Germinal center (tissue), 1 donor: ENCODE measurements around the gene KCTD15.

ENCODE experiments used
- DNase-seq: peaks from one replicate; pipeline ENCODE4 v3.0.0; 2012; ENCODE audit warnings: mixed read lengths, low spot score

KCTD15 gene

GRCh38 chr19:33797802-33798671, 1.4 kb downstream of the KCTD15 start:
- DNase-seq = no peak

GRCh38 chr19:33798681-33799111, 2.0 kb downstream of the KCTD15 start:
- DNase-seq = no peak

GRCh38 chr19:33799476-33799875, 2.8 kb downstream of the KCTD15 start:
- DNase-seq = no peak

DNA sequence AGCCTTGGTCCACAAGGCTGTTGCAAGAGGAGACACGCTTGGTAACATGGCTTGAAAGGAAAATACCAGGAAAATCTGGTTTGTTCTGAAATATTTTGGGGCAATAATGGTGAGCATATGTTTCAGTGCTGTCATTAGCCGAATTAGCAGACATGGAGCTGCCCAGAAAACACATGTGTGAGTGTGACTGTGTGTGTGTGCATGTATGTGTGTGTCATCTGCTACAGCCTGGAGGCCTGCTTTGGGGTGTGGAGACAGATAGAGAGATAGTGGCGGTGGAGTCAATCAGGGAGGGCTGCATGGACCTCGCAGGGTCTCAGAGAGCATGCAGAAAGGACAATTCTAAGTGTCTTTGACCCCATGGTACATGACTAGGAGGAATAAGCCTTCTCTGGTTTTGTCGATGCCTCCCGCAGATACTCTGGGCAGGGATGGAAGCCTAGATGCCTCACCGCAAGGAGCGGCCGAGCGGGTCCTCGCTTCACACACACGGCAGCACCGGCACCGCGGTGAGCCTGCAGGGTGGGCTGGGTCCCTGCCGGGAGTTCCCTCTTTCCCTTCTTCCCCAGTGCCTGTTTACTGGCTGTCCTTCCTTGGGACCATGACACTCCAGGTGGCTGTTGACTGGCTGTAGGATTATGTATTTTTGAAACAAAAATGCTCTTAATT, 3.5 kb downstream of the KCTD15 start:
- no peak for DNase-seq

- no peak for DNase-seq
Observed at GRCh38 chr19:33801411-33801810, 4.7 kb downstream of the KCTD15 start.

DNA sequence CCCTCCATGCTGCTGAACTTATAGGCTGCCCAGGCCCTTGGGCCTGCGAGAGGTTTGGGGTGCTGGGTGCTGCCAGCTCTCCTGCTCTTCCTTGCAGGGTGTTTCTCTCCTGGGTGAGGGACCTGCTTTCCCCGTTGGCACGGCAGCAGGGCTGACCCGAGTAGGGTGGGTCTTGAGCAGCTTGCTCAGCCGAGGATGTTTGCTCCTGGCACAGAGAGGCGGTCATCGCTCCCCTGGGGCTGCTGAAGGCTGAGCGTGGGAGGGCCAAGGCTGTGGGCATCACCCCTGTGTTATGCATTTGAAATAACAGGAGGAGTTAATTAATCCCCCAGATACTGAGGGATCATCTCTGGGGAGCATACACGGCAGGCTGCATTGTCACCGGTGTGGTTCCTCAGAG, 5.3 kb downstream of the KCTD15 start:
- DNase-seq = no peak

- DNase-seq = no peak
Observed at GRCh38 chr19:33802801-33803200, 6.1 kb downstream of the KCTD15 start.

DNA sequence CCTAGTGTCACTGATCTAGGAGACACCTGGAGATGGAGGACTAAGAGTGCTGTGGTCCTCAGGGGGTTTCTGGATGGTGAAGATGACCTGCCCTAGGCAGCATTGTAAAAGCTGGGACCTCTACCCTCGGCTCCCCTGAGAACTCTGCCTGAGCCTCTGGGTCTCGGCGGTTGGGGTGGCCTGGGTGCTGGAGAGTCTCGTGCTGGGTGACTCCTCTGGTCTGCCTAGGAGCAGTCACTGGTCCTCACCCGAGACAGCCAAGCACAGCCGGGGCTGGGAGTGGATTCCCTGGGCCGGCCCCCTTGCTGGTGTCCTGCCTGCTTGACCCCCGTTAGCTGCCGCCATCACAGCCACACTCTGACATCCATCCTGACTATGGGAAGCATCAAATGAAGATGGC, 6.7 kb downstream of the KCTD15 start:
- no peak for DNase-seq

- DNase-seq = no peak
Observed at GRCh38 chr19:33804021-33804799, 7.5 kb downstream of the KCTD15 start.

- DNase-seq = no peak
Observed at GRCh38 chr19:33805313-33805712, 8.6 kb downstream of the KCTD15 start.

DNA sequence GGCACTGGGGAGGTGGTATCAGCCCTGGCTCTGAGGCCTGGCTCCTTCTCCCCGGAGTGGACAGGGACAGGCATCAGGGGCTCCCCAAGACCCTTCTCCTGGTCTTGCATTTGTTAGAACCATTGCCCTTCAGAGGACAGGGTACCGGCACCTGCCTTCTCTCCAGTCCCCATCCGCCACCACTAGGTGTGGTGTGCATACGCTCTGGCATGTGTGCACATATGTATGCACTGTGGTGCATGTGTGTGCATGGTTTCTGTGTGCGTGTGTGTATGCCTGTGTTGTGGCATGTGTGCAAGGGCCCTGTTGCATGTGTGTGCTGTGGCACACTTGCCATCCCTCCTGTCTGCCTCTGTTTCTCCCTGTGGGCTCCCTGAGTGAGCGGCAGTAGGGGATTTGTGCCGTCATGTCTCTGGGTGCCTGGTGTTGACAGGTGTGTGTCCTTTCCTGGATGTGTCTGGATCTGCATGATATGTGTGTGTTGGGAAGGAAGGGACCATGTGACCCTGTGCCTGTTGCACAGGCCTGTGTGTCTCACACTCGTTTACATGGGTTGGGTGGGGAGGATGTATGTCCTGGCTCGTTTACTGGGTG, 9.3 kb downstream of the KCTD15 start:
- no peak for DNase-seq

- DNase-seq = no peak
Observed at GRCh38 chr19:33806434-33806881, 9.8 kb downstream of the KCTD15 start.

DNA sequence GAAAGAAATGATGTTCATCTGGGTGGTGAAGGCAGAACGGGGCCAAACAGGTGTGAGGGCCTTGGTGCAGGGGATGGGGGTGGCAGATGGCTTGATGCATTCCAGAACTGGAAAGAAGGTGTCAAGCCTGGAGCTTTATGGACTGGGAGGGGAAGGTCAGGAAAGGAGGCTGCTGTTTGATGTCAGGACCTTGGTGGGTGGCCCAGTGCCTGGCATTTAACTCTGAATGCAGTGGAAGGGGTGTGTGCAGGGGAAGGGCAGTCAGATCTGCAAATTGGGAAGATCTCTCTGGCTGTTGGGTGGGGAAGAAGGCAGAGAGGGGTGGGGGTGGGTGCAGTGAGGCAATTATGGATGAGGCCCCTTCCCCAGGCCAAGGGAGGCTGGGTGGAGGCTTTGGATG, 11.7 kb downstream of the KCTD15 start:
- DNase-seq = no peak

DNA sequence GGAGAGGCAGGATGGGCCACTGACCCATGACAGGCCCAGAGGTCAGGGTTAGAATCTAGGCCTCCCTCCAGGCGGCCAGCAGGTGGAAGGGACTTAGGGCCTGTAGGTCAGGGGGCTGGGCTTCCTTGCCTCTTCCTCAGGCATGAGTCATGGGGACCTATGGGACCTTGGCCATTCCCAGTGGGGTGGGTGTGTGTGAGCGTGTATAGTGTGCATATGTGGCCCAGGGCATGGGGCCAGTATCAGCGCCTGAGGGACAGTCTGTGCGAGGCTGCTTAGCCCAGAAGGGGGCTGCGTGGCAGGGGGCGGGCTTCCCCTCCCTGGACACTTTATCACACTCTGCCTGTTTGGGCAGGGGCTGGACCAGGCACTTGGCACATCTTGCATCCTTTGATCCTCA, 13.3 kb downstream of the KCTD15 start:
- DNase-seq = no peak

- DNase-seq = no peak
Observed at GRCh38 chr19:33810821-33811220, 14.2 kb downstream of the KCTD15 start.

- DNase-seq = no peak
Observed at GRCh38 chr19:33811246-33811645, 14.6 kb downstream of the KCTD15 start.

GRCh38 chr19:33811736-33812387, 15.2 kb downstream of the KCTD15 start:
- DNase-seq = no peak

- no peak for DNase-seq
Observed at GRCh38 chr19:33812388-33813330, 16.0 kb downstream of the KCTD15 start.

- DNase-seq = no peak
Observed at GRCh38 chr19:33813391-33814101, 16.9 kb downstream of the KCTD15 start.
